ENCODE data around the gene XPR1.

XPR1 gene

GRCh38 chr1:180609643-180610555, 21.9 kb upstream of the XPR1 start:
- DNase-seq = no peak
- H3K9me3 ChIP-seq = no peaks in the 10 kb centered on the region
- H3K4me3 ChIP-seq = no peak overlapping the region
- no peaks in the 10 kb centered on the region for H3K36me3 ChIP-seq
- H3K27me3 ChIP-seq = no peaks in the 10 kb centered on the region
- no peaks in the 10 kb centered on the region for H3K4me1 ChIP-seq
- H3K27ac ChIP-seq = no peak overlapping the region
- intact Hi-C loops (cut with DNase I; ENCODE audit: low total_unique reads) = no loop called here
- TF ChIP-seq, protein P1, sequence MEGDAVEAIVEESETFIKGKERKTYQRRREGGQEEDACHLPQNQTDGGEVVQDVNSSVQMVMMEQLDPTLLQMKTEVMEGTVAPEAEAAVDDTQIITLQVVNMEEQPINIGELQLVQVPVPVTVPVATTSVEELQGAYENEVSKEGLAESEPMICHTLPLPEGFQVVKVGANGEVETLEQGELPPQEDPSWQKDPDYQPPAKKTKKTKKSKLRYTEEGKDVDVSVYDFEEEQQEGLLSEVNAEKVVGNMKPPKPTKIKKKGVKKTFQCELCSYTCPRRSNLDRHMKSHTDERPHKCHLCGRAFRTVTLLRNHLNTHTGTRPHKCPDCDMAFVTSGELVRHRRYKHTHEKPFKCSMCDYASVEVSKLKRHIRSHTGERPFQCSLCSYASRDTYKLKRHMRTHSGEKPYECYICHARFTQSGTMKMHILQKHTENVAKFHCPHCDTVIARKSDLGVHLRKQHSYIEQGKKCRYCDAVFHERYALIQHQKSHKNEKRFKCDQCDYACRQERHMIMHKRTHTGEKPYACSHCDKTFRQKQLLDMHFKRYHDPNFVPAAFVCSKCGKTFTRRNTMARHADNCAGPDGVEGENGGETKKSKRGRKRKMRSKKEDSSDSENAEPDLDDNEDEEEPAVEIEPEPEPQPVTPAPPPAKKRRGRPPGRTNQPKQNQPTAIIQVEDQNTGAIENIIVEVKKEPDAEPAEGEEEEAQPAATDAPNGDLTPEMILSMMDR (IDR thresholded peaks at IDR 0.05) = no peak

GRCh38 chr1:180610556-180611015, 21.2 kb upstream of the XPR1 start:
- Histone ChIP-seq H3K36me3 (no peaks in the 10 kb centered on the region), H3K4me1 (no peaks in the 10 kb centered on the region), H3K9me3 (no peaks in the 10 kb centered on the region), H3K4me3 (no peak overlapping the region), H3K27ac (no peak overlapping the region), H3K27me3 (no peaks in the 10 kb centered on the region)
- intact Hi-C loops (cut with DNase I; ENCODE audit: low total_unique reads) = no loop called here
- DNase-seq = no peak
- TF ChIP-seq, protein P1 (IDR thresholded peaks at IDR 0.05) = no peak

- DNase-seq = no peak
- no peaks in the 10 kb centered on the region for H3K36me3 ChIP-seq
- intact Hi-C loops (cut with DNase I; ENCODE audit: low total_unique reads) = no loop called here
- H3K4me3 ChIP-seq = no peak overlapping the region
- no peaks in the 10 kb centered on the region for H3K4me1 ChIP-seq
- H3K27ac ChIP-seq = no peak overlapping the region
- H3K9me3 ChIP-seq = no peaks in the 10 kb centered on the region
- no peaks in the 10 kb centered on the region for H3K27me3 ChIP-seq
- TF ChIP-seq, protein P1 (IDR thresholded peaks at IDR 0.05) = no peak
Observed at GRCh38 chr1:180611016-180611930, 20.5 kb upstream of the XPR1 start.

DNA sequence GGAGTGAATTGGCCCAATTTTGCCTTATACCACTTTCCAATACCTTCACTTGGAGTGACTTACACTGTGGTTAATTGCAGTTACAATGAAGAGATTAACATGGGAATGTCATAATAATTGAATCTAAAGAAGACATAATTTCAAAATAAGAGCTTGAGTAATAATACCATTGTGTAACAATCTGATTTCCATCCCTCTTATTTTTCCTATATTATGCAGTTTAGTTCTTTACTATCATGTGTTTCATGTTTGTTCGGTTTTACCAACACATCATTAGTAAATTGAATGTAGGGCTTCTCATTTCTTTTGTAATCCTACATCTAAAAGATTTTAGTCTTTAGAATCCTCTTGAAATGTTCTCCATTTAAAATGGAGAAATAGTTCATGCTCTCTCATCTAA, 19.2 kb upstream of the XPR1 start:
- intact Hi-C loops (cut with DNase I; ENCODE audit: low total_unique reads) = no loop called here
- no peaks in the 10 kb centered on the region for H3K4me1 ChIP-seq
- H3K36me3 ChIP-seq = no peaks in the 10 kb centered on the region
- no peak for DNase-seq
- no peaks in the 10 kb centered on the region for H3K9me3 ChIP-seq
- no peak overlapping the region for H3K27ac ChIP-seq
- TF ChIP-seq, protein P1 (IDR thresholded peaks at IDR 0.05) = no peak
- H3K27me3 ChIP-seq = no peaks in the 10 kb centered on the region
- no peak overlapping the region for H3K4me3 ChIP-seq

GRCh38 chr1:180614730-180615129, 17.1 kb upstream of the XPR1 start:
- Histone ChIP-seq H3K27me3 (no peaks in the 10 kb centered on the region), H3K27ac (no peak overlapping the region), H3K4me1 (no peaks in the 10 kb centered on the region), H3K4me3 (no peak overlapping the region), H3K9me3 (no peaks in the 10 kb centered on the region), H3K36me3 (no peaks in the 10 kb centered on the region)
- no peak for DNase-seq
- intact Hi-C loops (cut with DNase I; ENCODE audit: low total_unique reads) = no loop called here
- TF ChIP-seq, protein P1 (IDR thresholded peaks at IDR 0.05) = no peak
